ENCODE results near the gene C2orf15. TPM values are rescaled to one million over a fixed set of nuclear protein-coding genes. Genes with fewer than 3 reads are reported as not detected.

C2orf15 gene
- total and polyA plus RNA-seq, 2 donors (not counting 1 experiment from before 2014, with no cell fraction given), result 1.0 to 1.1 TPM

DNA sequence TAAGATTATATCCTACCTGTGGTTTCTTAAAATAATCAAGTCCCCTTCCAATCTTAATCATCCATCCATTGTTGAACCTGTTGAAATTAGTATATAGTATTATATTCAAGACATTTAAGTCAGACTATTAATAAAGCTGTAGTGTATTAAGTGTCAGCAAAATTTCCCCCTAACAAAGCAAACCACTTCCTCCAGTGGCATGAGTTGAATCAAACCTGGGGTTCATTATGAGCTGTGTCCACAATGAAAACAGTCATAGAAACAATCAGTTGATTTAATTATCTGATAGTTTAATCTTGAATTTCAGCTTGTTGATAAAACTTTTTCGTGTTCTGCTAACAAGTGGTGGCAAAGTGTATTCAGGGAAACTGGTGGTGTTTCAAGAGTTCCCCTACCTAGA lies 28.0 kb downstream of the C2orf15 start:
- no peak overlapping the region for H3K27ac ChIP-seq (ENCODE audit: low read length in 2 of 2)
- POLR2A ChIA-PET, result interaction anchor here (0.8 kb wide), 1 partner anchor 29 kb away, joined by 3 read pairs; no protein-coding TSS in a partner anchor
- peaks cover 14 to 66% of the 10 kb centered on the region in 2 experiments for H3K36me3 ChIP-seq (replicated peaks in 1 of 2; ENCODE audit: control extremely low read depth in 1 of 2, control insufficient read depth in 1 of 2, extremely low read depth in 1 of 2, insufficient read depth in 2 of 2, low read length in 1 of 2)

DNA sequence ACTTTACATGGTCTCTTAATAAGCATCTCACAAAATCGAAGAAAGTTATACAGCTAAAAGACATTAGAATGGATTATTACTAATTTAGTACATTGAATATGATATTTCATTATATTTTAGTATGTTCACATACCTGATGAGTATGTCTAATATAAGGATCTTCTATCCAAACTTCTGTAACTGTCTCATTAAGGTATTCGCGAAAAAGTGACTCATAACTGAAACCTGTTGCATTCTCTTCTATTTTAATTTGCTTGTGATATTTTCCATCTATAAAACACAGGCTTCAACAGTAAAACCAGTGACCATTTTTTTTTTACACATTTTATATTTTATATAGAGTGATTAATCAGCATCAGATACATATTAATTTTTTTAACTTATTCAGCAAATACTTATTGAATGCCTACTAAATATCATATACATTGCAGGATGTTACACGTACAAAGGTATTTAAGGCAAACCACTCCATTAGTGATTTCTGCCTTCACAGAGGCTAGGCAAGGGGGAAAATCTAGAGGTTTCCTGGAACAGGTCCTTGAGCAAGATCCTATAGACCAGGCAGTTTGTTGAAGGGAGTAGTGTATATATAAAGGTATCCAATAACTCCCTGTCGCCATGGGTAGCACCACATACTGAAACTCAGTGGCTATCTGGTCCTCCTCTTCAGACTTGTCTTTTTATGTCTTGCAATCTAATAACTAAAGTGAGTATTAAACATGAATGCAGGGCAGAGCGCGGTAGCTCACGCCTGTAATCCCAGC lies 30.1 kb downstream of the C2orf15 start:
- no peaks in the 10 kb centered on the region for H3K9me3 ChIP-seq (ENCODE audit: control extremely low read depth in 1 of 3, control insufficient read depth in 2 of 3, insufficient read depth in 1 of 3, low read length in 2 of 3)
- intact Hi-C loops (cut with micrococcal nuclease), result loop anchor here (10.0 kb wide), 1 partner anchor 337 kb away; no protein-coding TSS in a partner anchor
- ATAC-seq (ENCODE audit: low read depth) (no peak), DNase-seq (no peak)
- peaks cover 22% of the 10 kb centered on the region for H4K20me1 ChIP-seq (ENCODE audit: control insufficient read depth, insufficient read depth, low read length, poor library complexity, severe bottlenecking)
- H3K9me3 Mint-ChIP-seq (ENCODE audit: insufficient read depth), result no peaks in the 10 kb centered on the region
- peaks cover 21% of the 10 kb centered on the region for H3K79me2 ChIP-seq (ENCODE audit: control insufficient read depth, insufficient read depth, low read length)
- no peak overlapping the region for H3K4me3 Mint-ChIP-seq
- H3K27me3 ChIP-seq (replicated peaks in 1 of 4; ENCODE audit: control extremely low read depth in 1 of 4, control insufficient read depth in 3 of 4, insufficient read depth in 4 of 4, low read length in 3 of 4), result no peaks in the 10 kb centered on the region
- WGBS (ENCODE audit: insufficient coverage), result no CpG with 5 or more reads among the region's 8 CpGs
- TF ChIP-seq EZH2 (IDR thresholded peaks at IDR 0.05; ENCODE audit: borderline replicate concordance, insufficient read depth, low read depth, low read length, poor library complexity, severe bottlenecking), result no peak
- TF ChIP-seq, protein P1, sequence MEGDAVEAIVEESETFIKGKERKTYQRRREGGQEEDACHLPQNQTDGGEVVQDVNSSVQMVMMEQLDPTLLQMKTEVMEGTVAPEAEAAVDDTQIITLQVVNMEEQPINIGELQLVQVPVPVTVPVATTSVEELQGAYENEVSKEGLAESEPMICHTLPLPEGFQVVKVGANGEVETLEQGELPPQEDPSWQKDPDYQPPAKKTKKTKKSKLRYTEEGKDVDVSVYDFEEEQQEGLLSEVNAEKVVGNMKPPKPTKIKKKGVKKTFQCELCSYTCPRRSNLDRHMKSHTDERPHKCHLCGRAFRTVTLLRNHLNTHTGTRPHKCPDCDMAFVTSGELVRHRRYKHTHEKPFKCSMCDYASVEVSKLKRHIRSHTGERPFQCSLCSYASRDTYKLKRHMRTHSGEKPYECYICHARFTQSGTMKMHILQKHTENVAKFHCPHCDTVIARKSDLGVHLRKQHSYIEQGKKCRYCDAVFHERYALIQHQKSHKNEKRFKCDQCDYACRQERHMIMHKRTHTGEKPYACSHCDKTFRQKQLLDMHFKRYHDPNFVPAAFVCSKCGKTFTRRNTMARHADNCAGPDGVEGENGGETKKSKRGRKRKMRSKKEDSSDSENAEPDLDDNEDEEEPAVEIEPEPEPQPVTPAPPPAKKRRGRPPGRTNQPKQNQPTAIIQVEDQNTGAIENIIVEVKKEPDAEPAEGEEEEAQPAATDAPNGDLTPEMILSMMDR (IDR thresholded peaks at IDR 0.05), result no peak
- CTCF ChIA-PET, result no interaction called here
- H3K4me2 ChIP-seq (replicated peaks; ENCODE audit: low read depth, low read length, poor library complexity, severe bottlenecking), result no peak overlapping the region
- no peak overlapping the region for H3K27ac Mint-ChIP-seq
- H3K4me3 ChIP-seq (ENCODE audit: control extremely low read depth in 1 of 5, extremely low read depth in 1 of 5, insufficient read depth in 1 of 5, low read depth in 2 of 5, low read length in 4 of 5), result no peak overlapping the region
- H3K27ac ChIP-seq (ENCODE audit: low read length in 2 of 2), result no peak overlapping the region
- no peaks in the 10 kb centered on the region for H3K4me1 ChIP-seq (ENCODE audit: control insufficient read depth in 2 of 2, insufficient read depth in 2 of 2, low read length in 2 of 2)
- H3K4me1 Mint-ChIP-seq, result peaks cover 7% of the 10 kb centered on the region
- H2AFZ ChIP-seq (ENCODE audit: insufficient read depth, low read depth, low read length, poor library complexity, severe bottlenecking), result no peak overlapping the region
- H3K27me3 Mint-ChIP-seq, result no peaks in the 10 kb centered on the region
- H3K36me3 ChIP-seq (replicated peaks in 1 of 2; ENCODE audit: control extremely low read depth in 1 of 2, control insufficient read depth in 1 of 2, extremely low read depth in 1 of 2, insufficient read depth in 2 of 2, low read length in 1 of 2), result peaks cover 14 to 57% of the 10 kb centered on the region in 2 experiments
- POLR2A ChIA-PET, result no interaction called here
- no peak overlapping the region for H3K9ac ChIP-seq (ENCODE audit: low read length)

More for the DNA sequence above, 28.0 kb downstream of the C2orf15 start:
- DNase-seq (no peak), ATAC-seq (ENCODE audit: low read depth) (no peak)
- Histone ChIP-seq H3K4me2 (replicated peaks; ENCODE audit: low read depth, low read length, poor library complexity, severe bottlenecking) (no peak overlapping the region), H3K4me1 (ENCODE audit: control insufficient read depth in 2 of 2, insufficient read depth in 2 of 2, low read length in 2 of 2) (no peaks in the 10 kb centered on the region), H3K79me2 (ENCODE audit: control insufficient read depth, insufficient read depth, low read length) (peaks cover 13% of the 10 kb centered on the region), H4K20me1 (ENCODE audit: control insufficient read depth, insufficient read depth, low read length, poor library complexity, severe bottlenecking) (peaks cover 16% of the 10 kb centered on the region), H3K27me3 (replicated peaks in 1 of 4; ENCODE audit: control extremely low read depth in 1 of 4, control insufficient read depth in 3 of 4, insufficient read depth in 4 of 4, low read length in 3 of 4) (no peaks in the 10 kb centered on the region), H2AFZ (ENCODE audit: insufficient read depth, low read depth, low read length, poor library complexity, severe bottlenecking) (no peak overlapping the region), H3K4me3 (ENCODE audit: control extremely low read depth in 1 of 5, extremely low read depth in 1 of 5, insufficient read depth in 1 of 5, low read depth in 2 of 5, low read length in 4 of 5) (no peak overlapping the region), H3K9me3 (ENCODE audit: control extremely low read depth in 1 of 3, control insufficient read depth in 2 of 3, insufficient read depth in 1 of 3, low read length in 2 of 3) (no peaks in the 10 kb centered on the region), H3K9ac (ENCODE audit: low read length) (no peak overlapping the region)
- no peaks in the 10 kb centered on the region for H3K9me3 Mint-ChIP-seq (ENCODE audit: insufficient read depth)
- no peak overlapping the region for H3K4me3 Mint-ChIP-seq
- H3K4me1 Mint-ChIP-seq, result no peaks in the 10 kb centered on the region
- H3K27ac Mint-ChIP-seq, result no peak overlapping the region
- intact Hi-C loops (cut with micrococcal nuclease), result no loop called here
- CTCF ChIA-PET, result no interaction called here
- no peaks in the 10 kb centered on the region for H3K27me3 Mint-ChIP-seq
- TF ChIP-seq, protein P1 (IDR thresholded peaks at IDR 0.05), result no peak
- no peak for TF ChIP-seq EZH2 (IDR thresholded peaks at IDR 0.05; ENCODE audit: borderline replicate concordance, insufficient read depth, low read depth, low read length, poor library complexity, severe bottlenecking)
- 60% methylated on average over 1 of the region's 1 CpG for WGBS (ENCODE audit: insufficient coverage)

All from B cell (primary cell).